ENCODE results near the gene SBF1. TPM values are rescaled to one million over a fixed set of nuclear protein-coding genes. Genes with fewer than 3 reads are reported as not detected.

The SBF1 gene
- total RNA-seq, 1 experiment from 2014 or later: 48.5 TPM

DNA sequence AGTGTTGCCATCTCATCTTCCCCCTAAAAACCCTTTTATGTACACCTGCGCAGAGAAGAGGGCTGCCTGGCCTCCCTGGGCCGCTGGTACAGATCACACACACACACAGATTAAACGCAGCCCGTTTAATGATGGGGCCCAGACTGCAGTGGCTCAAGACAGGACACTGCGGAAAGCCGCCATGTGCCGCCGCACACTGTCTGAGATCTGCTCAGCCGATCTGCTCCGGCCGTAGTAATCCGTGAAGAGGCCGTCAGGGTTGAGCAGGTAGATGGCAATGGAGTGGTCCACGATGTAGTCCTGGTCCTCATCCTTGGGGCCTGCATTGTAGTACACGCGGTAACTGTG lies 48.6 kb upstream of the SBF1 start:
- Histone ChIP-seq H3F3A (ENCODE audit: low read length, unreplicated experiment) (no peaks in the 10 kb centered on the region), H3K9me2 (replicated peaks; ENCODE audit: low read length) (no peaks in the 10 kb centered on the region), H2AFZ (ENCODE audit: low read length) (no peak overlapping the region), H3K4me1 (ENCODE audit: insufficient read depth, low read length) (peaks cover 9% of the 10 kb centered on the region; the same call in 1 of the 2 replicates), H3K27me3 (ENCODE audit: low read length) (no peaks in the 10 kb centered on the region), H3K36me3 (ENCODE audit: low read depth, low read length) (no peaks in the 10 kb centered on the region; the same call in 1 of the 2 replicates), H3K79me2 (ENCODE audit: low read length) (peaks cover 25% of the 10 kb centered on the region), H3K9me3 (ENCODE audit: low read length) (no peaks in the 10 kb centered on the region), H4K20me1 (ENCODE audit: low read length) (no peaks in the 10 kb centered on the region; the same call in 1 of the 2 replicates), H3K4me2 (ENCODE audit: low read length) (0 out of 2 replicates have a peak overlapping the region, but pooled peaks have one; percentile 98), H3K27ac (ENCODE audit: low read length) (no peak overlapping the region), H3K9ac (ENCODE audit: low read length) (no peak overlapping the region), H3K4me3 (ENCODE audit: low read length) (no peak overlapping the region)
- BruUV-seq (replicated peaks): no TSS peak
- no peak for ATAC-seq
- TF ChIP-seq, protein P1, sequence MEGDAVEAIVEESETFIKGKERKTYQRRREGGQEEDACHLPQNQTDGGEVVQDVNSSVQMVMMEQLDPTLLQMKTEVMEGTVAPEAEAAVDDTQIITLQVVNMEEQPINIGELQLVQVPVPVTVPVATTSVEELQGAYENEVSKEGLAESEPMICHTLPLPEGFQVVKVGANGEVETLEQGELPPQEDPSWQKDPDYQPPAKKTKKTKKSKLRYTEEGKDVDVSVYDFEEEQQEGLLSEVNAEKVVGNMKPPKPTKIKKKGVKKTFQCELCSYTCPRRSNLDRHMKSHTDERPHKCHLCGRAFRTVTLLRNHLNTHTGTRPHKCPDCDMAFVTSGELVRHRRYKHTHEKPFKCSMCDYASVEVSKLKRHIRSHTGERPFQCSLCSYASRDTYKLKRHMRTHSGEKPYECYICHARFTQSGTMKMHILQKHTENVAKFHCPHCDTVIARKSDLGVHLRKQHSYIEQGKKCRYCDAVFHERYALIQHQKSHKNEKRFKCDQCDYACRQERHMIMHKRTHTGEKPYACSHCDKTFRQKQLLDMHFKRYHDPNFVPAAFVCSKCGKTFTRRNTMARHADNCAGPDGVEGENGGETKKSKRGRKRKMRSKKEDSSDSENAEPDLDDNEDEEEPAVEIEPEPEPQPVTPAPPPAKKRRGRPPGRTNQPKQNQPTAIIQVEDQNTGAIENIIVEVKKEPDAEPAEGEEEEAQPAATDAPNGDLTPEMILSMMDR (conservative IDR thresholded peaks at IDR 0.05; ENCODE audit: low read depth, low read length): no peak
- TF ChIP-seq EZH2 (IDR thresholded peaks at IDR 0.05; ENCODE audit: low read length, unreplicated experiment) (no peak), EZH2phosphoT487 (IDR thresholded peaks at IDR 0.05; ENCODE audit: borderline replicate concordance, low read length) (no peak)
- POLR2A ChIA-PET (ENCODE audit: unreplicated experiment): no interaction called here
- CTCF ChIA-PET: no interaction called here
- intact Hi-C loops (cut with micrococcal nuclease): no loop called here
- no peak for DNase-seq

- peaks cover 9% of the 10 kb centered on the region; the same call in 1 of the 2 replicates for H3K4me1 ChIP-seq (ENCODE audit: insufficient read depth, low read length)
- H3K9me3 ChIP-seq (ENCODE audit: low read length): no peaks in the 10 kb centered on the region
- H3K4me3 ChIP-seq (ENCODE audit: low read length): no peak overlapping the region
- H3K27me3 ChIP-seq (ENCODE audit: low read length): no peaks in the 10 kb centered on the region
- no peaks in the 10 kb centered on the region for H3F3A ChIP-seq (ENCODE audit: low read length, unreplicated experiment)
- no peak overlapping the region for H3K27ac ChIP-seq (ENCODE audit: low read length)
- peaks cover 25% of the 10 kb centered on the region for H3K79me2 ChIP-seq (ENCODE audit: low read length)
- no TSS peak for BruUV-seq (replicated peaks)
- no peak overlapping the region for H2AFZ ChIP-seq (ENCODE audit: low read length)
- intact Hi-C loops (cut with micrococcal nuclease): no loop called here
- H3K36me3 ChIP-seq (ENCODE audit: low read depth, low read length): no peaks in the 10 kb centered on the region; the same call in 1 of the 2 replicates
- no peak overlapping the region for H3K9ac ChIP-seq (ENCODE audit: low read length)
- DNase-seq: no peak
- no peaks in the 10 kb centered on the region for H3K9me2 ChIP-seq (replicated peaks; ENCODE audit: low read length)
- H4K20me1 ChIP-seq (ENCODE audit: low read length): no peaks in the 10 kb centered on the region; the same call in 1 of the 2 replicates
- no peak overlapping the region for H3K4me2 ChIP-seq (ENCODE audit: low read length)
- ATAC-seq: no peak
- POLR2A ChIA-PET (ENCODE audit: unreplicated experiment): interaction anchor here (0.5 kb wide), 1 partner anchor 96 kb away, joined by 7 read pairs; no protein-coding TSS in a partner anchor
- TF ChIP-seq, protein P1 (conservative IDR thresholded peaks at IDR 0.05; ENCODE audit: low read depth, low read length): no peak
- TF ChIP-seq EZH2phosphoT487 (IDR thresholded peaks at IDR 0.05; ENCODE audit: borderline replicate concordance, low read length) (no peak), EZH2 (IDR thresholded peaks at IDR 0.05; ENCODE audit: low read length, unreplicated experiment) (no peak)
- CTCF ChIA-PET: no interaction called here
Observed at GRCh38 chr22:50522806-50523438, 48.1 kb upstream of the SBF1 start.

DNA sequence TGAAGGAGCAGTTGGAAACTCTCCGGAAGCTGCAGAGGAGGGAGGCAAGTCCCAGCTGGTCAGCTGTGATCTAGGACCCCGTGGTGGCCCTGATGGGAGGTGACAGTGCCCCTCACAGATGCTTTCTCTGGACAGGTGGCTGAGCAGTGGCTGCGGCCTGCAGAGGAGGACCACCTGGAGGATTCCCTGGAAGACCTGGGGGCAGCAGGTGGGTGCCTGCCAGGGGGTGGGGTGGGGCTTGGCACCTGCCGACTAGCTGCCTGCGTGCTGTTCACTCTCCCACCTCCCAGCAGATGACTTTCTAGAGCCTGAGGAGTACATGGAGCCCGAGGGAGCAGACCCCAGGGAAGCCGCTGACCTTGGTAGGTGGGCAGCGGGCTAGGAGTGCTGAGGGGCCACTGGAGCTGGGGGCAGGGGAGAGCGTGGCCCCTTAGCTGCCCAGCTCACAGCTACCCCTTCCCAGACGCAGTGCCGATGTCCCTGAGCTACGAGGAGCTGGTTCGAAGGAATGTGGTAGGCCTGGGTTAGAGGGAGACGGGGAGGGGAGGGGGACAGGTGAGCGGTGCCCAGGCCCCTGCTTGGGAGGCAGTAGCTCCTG lies 47.5 kb upstream of the SBF1 start:
- Histone ChIP-seq H3K9me3 (ENCODE audit: low read length) (no peaks in the 10 kb centered on the region), H3K9ac (ENCODE audit: low read length) (no peak overlapping the region), H3K36me3 (ENCODE audit: low read depth, low read length) (no peaks in the 10 kb centered on the region; the same call in 1 of the 2 replicates), H2AFZ (ENCODE audit: low read length) (no peak overlapping the region), H3K79me2 (ENCODE audit: low read length) (peaks cover 25% of the 10 kb centered on the region), H3K9me2 (replicated peaks; ENCODE audit: low read length) (no peaks in the 10 kb centered on the region), H3K4me1 (ENCODE audit: insufficient read depth, low read length) (peaks cover 9% of the 10 kb centered on the region; the same call in 1 of the 2 replicates), H4K20me1 (ENCODE audit: low read length) (no peaks in the 10 kb centered on the region; the same call in 1 of the 2 replicates), H3K4me3 (ENCODE audit: low read length) (no peak overlapping the region), H3K27ac (ENCODE audit: low read length) (no peak overlapping the region), H3F3A (ENCODE audit: low read length, unreplicated experiment) (no peaks in the 10 kb centered on the region), H3K4me2 (ENCODE audit: low read length) (no peak overlapping the region), H3K27me3 (ENCODE audit: low read length) (no peaks in the 10 kb centered on the region)
- BruUV-seq (replicated peaks): no TSS peak
- ATAC-seq: no peak
- ChIA-PET POLR2A (ENCODE audit: unreplicated experiment) (interaction anchor here (0.5 kb wide), 1 partner anchor 96 kb away, joined by 7 read pairs; no protein-coding TSS in a partner anchor), CTCF (no interaction called here)
- intact Hi-C loops (cut with micrococcal nuclease): no loop called here
- TF ChIP-seq EZH2phosphoT487 (IDR thresholded peaks at IDR 0.05; ENCODE audit: borderline replicate concordance, low read length): no peak
- TF ChIP-seq EZH2 (IDR thresholded peaks at IDR 0.05; ENCODE audit: low read length, unreplicated experiment): no peak
- TF ChIP-seq, protein P1 (conservative IDR thresholded peaks at IDR 0.05; ENCODE audit: low read depth, low read length): no peak
- DNase-seq: no peak

Data from PC-3 (cell line).